ENCODE data around the gene TEX12.

TEX12 gene

GRCh38 chr11:112213753-112214152 is 46.6 kb downstream of the TEX12 start:
- no peak for DNase-seq

DNA sequence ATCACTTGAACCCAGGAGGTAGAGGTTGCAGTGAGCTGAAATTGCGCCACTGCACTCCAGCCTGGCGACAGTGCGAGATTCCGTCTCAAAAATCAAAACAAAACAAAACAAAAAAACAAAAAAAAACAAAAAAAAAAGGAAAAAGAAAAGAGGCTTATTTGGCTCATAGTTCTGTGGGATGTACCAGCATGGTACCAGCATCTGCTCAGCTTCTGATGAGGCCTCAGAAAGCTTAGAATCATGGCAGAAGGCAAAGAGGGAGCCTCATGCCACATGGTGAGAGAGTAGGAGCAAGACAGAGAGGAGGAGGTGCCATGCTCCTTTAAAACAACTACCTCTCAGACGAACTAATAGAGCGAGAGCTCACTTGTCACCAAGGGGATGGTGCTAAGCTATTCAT is 48.4 kb downstream of the TEX12 start:
- no peak for DNase-seq

DNA sequence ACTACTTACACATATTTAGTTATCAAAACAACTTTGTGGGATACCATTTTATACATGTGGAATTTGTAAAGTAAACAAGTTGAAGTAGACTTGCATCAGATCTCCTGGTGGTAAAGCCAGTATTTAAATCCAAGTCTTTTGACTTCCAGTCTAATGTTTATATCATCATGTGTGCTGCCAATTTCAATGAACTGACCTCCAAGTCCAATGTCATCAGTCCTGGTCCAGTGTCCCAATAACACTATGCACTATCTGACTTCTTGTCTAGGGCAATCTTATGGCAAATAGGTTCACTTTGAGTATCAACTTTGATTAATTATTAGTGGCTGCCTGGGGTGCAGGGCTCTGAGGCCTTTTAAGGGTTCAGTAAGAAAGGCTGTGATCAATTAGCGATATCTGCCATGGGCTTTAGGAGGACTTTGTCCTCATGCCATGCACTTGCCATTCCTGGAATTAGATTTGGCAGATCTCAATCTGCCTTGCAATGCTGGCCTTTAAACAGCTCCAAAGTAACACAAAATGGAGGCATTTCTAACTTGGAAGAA is 49.5 kb downstream of the TEX12 start:
- DNase-seq: no peak

DNA sequence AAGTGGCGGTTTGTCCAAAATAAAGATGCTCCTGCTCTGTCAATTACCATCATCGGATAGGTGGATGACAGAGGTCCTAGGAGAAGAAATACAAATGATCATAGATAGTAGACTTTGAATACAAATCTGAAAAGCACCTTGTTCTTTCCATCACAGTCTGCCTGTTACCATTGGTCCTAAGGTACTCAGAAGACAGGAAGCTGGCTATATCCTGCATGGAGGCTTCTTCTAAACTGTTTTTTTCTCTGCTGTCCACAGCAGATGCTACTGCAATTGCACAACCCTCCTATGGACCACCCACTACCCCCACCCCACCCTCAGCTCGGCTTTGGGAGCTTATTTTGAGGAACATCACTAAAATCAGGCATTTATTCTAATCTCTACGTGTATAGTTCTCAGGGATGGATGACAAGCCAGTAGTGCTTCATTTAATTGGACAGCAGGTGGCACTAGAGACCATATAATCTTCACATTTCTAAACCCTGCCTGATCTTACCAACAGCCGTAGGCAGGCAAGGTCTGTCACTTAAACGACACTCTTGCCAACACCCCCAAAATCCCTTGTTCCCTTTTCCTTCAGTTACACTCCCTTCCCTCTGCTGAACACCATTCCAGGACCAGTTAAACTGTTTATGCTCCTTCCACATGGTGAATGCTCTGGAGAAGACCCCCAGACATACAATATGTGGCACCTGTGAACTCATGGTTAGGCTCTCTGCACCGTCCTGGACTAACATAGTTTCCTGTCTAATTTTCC is 52.5 kb downstream of the TEX12 start:
- DNase-seq: peak; percentile 23

DNA sequence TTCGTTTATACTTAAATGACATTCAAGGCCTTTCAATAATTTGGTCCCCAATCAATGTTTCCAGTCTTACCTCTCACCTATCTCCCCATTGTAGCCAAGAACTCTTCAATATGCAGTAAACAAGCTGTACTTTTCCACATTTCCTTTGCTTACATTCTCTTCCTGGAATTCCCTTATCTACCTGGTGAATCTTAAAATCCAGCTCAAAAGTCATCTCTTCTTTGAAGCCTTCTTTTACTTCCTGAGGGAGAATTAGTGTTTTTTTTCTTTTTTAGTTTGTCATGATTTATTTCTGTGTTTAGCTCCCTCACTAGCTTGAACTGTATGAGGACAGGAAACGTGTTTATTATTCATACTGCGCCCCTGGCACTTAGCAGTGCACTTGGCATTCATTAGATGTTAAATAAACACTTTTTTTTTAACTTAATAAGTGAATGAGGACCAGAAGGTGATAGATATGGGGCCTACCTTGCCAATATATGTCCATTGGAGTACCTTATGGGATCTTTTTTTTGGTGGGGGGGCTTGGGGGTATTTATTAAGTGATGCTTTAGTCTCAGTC is 54.2 kb downstream of the TEX12 start:
- DNase-seq: no peak

All from amniotic stem cell (primary cell).